Measurements from ENCODE around the gene ASIC2. TPM values are rescaled to one million over a fixed set of nuclear protein-coding genes. Genes with fewer than 3 reads are reported as not detected.

Gene ASIC2
- total RNA-seq, 1 experiment from 2014 or later, result 0.74 TPM

DNA sequence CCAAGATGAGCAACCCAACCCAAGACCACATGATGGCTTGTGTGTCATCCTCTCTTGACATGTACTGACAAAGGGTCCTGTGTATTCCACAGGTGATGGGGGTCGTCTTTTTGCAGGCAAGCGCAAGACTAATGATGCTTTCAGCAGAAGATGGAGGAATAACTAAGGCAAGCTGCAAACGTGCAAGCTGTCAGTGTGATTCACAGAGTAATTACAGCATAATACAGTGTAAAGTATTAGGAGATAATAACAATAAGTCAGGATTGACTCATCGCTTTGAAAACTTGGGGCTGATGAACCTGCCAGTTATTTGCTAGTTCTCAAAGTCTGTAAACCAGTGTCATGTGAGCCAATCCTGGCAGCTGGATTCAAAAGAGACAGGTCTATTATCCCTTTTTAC, 41.6 kb upstream of the ASIC2 start:
- no peak overlapping the region for H3K23ac ChIP-seq (ENCODE audit: insufficient read length, low read depth, low read length)
- H3K79me1 ChIP-seq (ENCODE audit: insufficient read depth, low read depth, low read length, poor library complexity, severe bottlenecking), result no peaks in the 10 kb centered on the region
- H2AFZ ChIP-seq (ENCODE audit: low read length), result no peak overlapping the region
- no peak overlapping the region for H4K8ac ChIP-seq (replicated peaks; ENCODE audit: insufficient read length, low read depth, low read length)
- H2BK120ac ChIP-seq (ENCODE audit: low read depth, low read length, poor library complexity, severe bottlenecking), result no peak overlapping the region
- no peak overlapping the region for H3K4ac ChIP-seq (ENCODE audit: low read depth, low read length)
- DNase-seq, result no peak
- TF ChIP-seq, protein P1, sequence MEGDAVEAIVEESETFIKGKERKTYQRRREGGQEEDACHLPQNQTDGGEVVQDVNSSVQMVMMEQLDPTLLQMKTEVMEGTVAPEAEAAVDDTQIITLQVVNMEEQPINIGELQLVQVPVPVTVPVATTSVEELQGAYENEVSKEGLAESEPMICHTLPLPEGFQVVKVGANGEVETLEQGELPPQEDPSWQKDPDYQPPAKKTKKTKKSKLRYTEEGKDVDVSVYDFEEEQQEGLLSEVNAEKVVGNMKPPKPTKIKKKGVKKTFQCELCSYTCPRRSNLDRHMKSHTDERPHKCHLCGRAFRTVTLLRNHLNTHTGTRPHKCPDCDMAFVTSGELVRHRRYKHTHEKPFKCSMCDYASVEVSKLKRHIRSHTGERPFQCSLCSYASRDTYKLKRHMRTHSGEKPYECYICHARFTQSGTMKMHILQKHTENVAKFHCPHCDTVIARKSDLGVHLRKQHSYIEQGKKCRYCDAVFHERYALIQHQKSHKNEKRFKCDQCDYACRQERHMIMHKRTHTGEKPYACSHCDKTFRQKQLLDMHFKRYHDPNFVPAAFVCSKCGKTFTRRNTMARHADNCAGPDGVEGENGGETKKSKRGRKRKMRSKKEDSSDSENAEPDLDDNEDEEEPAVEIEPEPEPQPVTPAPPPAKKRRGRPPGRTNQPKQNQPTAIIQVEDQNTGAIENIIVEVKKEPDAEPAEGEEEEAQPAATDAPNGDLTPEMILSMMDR (conservative IDR thresholded peaks at IDR 0.05), result no peak
- H4K20me1 ChIP-seq (ENCODE audit: control insufficient read depth, insufficient read depth, insufficient read length), result no peaks in the 10 kb centered on the region
- peaks cover 32 to 34% of the 10 kb centered on the region in 2 experiments for H3K4me1 Mint-ChIP-seq
- no peak overlapping the region for H3K9ac ChIP-seq (ENCODE audit: extremely low read depth, insufficient read length, low read length)
- no peak overlapping the region for H2BK20ac ChIP-seq (ENCODE audit: low read depth, low read length, poor library complexity, severe bottlenecking)
- no peak overlapping the region for H3T11ph ChIP-seq (ENCODE audit: low read length)
- H3K27me3 Mint-ChIP-seq (ENCODE audit: low read depth), result peaks cover 49% of the 10 kb centered on the region
- no peak overlapping the region for H2BK12ac ChIP-seq (ENCODE audit: insufficient read length, low read depth, low read length)
- no peak overlapping the region for H4K91ac ChIP-seq (ENCODE audit: insufficient read length, low read depth, low read length)
- no peaks in the 10 kb centered on the region for H3K9me3 ChIP-seq (ENCODE audit: control insufficient read depth, low read depth, low read length)
- H3K18ac ChIP-seq (ENCODE audit: insufficient read length, low read depth, low read length), result no peak overlapping the region
- H3K27ac Mint-ChIP-seq, result no peak overlapping the region
- H3K4me2 ChIP-seq (ENCODE audit: insufficient read depth, insufficient read length, low read length), result no peak overlapping the region
- no peak overlapping the region for H3K56ac ChIP-seq (ENCODE audit: insufficient read length, low read depth, low read length)
- H2AK5ac ChIP-seq (ENCODE audit: insufficient read length, low read length), result no peak overlapping the region
- H2BK5ac ChIP-seq (ENCODE audit: insufficient read length, low read length), result no peak overlapping the region
- no peak overlapping the region for H4K5ac ChIP-seq (ENCODE audit: insufficient read length, low read depth, low read length)
- no peaks in the 10 kb centered on the region for H3K4me1 ChIP-seq (ENCODE audit: insufficient read depth, low read length)
- no CpG with 5 or more reads among the region's 4 CpGs for WGBS (ENCODE audit: extremely low coverage, insufficient read length, low lambda C conversion rate)
- H3K14ac ChIP-seq (ENCODE audit: insufficient read depth, low read length), result no peak overlapping the region
- H3K23me2 ChIP-seq (ENCODE audit: insufficient read length, low read depth, low read length, poor library complexity, severe bottlenecking), result no peaks in the 10 kb centered on the region
- no peaks in the 10 kb centered on the region; the same call in 1 of the 2 replicates for H3K27me3 ChIP-seq (ENCODE audit: insufficient read depth, low read length)
- no peak overlapping the region for H3K27ac ChIP-seq (ENCODE audit: insufficient read length, low read depth, low read length)
- H3K36me3 Mint-ChIP-seq (ENCODE audit: insufficient read depth in 1 of 3, low read depth in 3 of 3), result peaks cover 0 to 5% (median 2%) of the 10 kb centered on the region in 3 experiments; a peak in 2 of 7 replicates
- no peak overlapping the region for H3K4me3 Mint-ChIP-seq
- H3K9me3 Mint-ChIP-seq, result peaks cover 0 to 4% of the 10 kb centered on the region in 2 experiments; a peak in 3 of 5 replicates
- H3K79me2 ChIP-seq (ENCODE audit: insufficient read depth, low read length), result no peaks in the 10 kb centered on the region
- no peak overlapping the region for H2BK15ac ChIP-seq (ENCODE audit: low read depth, low read length)

Measured in H9 (cell line).